NB4 (cell line): ENCODE results near the gene SPPL2B.
A peak's percentile ranks its signal among the peaks of the same experiment; 100 is the strongest.

Source experiments
- DNase-seq: peaks from one replicate; pipeline ENCODE4 v3.0.0; 2010; ENCODE audit warnings: low read depth
- H3K4me3 ChIP-seq: one replicate; pipeline ENCODE4 v1.5.1; 2011; ENCODE audit warnings: mild to moderate bottlenecking, low read depth, low read length, moderate library complexity
- MYC ChIP-seq: IDR thresholded peaks from 2 replicates; pipeline ENCODE4 v1.6.1; 2011; ENCODE audit warnings: low read depth, low read length
- POLR2A ChIP-seq: IDR thresholded peaks from 2 replicates; pipeline ENCODE4 v1.6.1; 2011; ENCODE audit warnings: mild to moderate bottlenecking; ENCODE audit not compliant: insufficient read length; ENCODE audit errors: extremely low read depth
- TF ChIP-seq, protein P1 (sequence below): IDR thresholded peaks from one replicate; pipeline ENCODE4 v1.5.1; 2012; ENCODE audit warnings: low read depth, low read length
- TF ChIP-seq, protein P2 (sequence below): IDR thresholded peaks from 2 replicates; pipeline ENCODE4 v1.6.1; 2011; ENCODE audit warnings: low read depth, low read length

Gene SPPL2B

GRCh38 chr19:2382530-2383222, 54.2 kb downstream of the SPPL2B start:
- TF ChIP-seq POLR2A (no peak), MYC (no peak)
- TF ChIP-seq, protein P1, sequence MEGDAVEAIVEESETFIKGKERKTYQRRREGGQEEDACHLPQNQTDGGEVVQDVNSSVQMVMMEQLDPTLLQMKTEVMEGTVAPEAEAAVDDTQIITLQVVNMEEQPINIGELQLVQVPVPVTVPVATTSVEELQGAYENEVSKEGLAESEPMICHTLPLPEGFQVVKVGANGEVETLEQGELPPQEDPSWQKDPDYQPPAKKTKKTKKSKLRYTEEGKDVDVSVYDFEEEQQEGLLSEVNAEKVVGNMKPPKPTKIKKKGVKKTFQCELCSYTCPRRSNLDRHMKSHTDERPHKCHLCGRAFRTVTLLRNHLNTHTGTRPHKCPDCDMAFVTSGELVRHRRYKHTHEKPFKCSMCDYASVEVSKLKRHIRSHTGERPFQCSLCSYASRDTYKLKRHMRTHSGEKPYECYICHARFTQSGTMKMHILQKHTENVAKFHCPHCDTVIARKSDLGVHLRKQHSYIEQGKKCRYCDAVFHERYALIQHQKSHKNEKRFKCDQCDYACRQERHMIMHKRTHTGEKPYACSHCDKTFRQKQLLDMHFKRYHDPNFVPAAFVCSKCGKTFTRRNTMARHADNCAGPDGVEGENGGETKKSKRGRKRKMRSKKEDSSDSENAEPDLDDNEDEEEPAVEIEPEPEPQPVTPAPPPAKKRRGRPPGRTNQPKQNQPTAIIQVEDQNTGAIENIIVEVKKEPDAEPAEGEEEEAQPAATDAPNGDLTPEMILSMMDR: no peak
- TF ChIP-seq, protein P2, sequence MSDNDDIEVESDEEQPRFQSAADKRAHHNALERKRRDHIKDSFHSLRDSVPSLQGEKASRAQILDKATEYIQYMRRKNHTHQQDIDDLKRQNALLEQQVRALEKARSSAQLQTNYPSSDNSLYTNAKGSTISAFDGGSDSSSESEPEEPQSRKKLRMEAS: no peak
- no peak overlapping the region for H3K4me3 ChIP-seq
- no peak for DNase-seq

DNA sequence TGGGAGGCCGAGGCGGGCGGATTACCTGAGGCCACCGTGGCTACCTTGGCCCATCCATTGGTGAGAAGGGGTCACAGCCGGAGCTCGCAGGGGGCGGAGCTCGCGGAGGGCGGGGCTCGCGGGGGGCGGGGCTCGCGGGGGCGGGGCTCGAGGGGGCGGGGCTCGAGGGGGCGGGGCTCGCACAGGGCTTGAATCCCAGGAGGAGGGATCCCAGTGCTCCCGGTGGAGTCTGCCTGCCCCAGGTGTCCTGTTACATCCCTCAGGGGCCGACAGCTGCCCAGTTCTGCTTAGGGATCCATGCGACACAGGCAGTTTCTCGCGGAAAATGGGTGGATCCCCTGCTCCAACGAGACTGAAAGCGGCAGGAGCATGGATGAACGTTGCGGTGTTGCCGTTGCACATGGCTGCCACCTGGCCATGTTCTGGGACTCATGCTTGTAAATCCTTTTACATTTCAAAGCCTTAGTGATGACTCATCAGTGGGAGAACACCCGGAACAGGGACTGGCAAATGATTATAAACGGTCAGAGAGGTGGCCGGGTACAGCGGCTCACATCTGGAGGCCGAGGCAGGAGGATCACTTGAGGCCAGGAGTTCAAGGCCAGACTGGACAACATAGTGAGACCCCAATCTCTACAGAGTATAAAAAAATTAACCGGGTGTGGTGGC, 56.7 kb downstream of the SPPL2B start:
- no peak for TF ChIP-seq POLR2A
- TF ChIP-seq, protein P2: no peak
- TF ChIP-seq MYC: no peak
- TF ChIP-seq, protein P1: no peak
- DNase-seq: peak; percentile 61
- H3K4me3 ChIP-seq: no peak overlapping the region

- no peak for DNase-seq
- TF ChIP-seq, protein P2: no peak
- TF ChIP-seq POLR2A: no peak
- TF ChIP-seq, protein P1: no peak
- no peak for TF ChIP-seq MYC
- H3K4me3 ChIP-seq: no peak overlapping the region
Measured at GRCh38 chr19:2387367-2388288, 59.1 kb downstream of the SPPL2B start.

- H3K4me3 ChIP-seq: no peak overlapping the region
- TF ChIP-seq POLR2A: no peak
- no peak for TF ChIP-seq MYC
- TF ChIP-seq, protein P2: no peak
- TF ChIP-seq, protein P1: no peak
- DNase-seq: no peak
Measured at GRCh38 chr19:2389594-2389993, 61.1 kb downstream of the SPPL2B start.

GRCh38 chr19:2391118-2391725, 62.7 kb downstream of the SPPL2B start:
- H3K4me3 ChIP-seq: no peak overlapping the region
- DNase-seq: peak; percentile 78
- TF ChIP-seq, protein P1: peak; percentile 57
- TF ChIP-seq MYC (no peak; the same call in 1 of the 2 replicates), POLR2A (no peak)
- TF ChIP-seq, protein P2: peak; percentile 93
